ENCODE results near the gene SLC25A13.

SLC25A13 gene

GRCh38 chr7:96287559-96287958, 34.3 kb downstream of the SLC25A13 start:
- no peak overlapping the region; the same call in 1 of the 2 replicates for H3K27ac ChIP-seq
- TF ChIP-seq ZFX (IDR thresholded peaks at IDR 0.05) (no peak), CTCF (conservative IDR thresholded peaks at IDR 0.05) (no peak)

- H3K27ac ChIP-seq, result no peak overlapping the region; the same call in 1 of the 2 replicates
- TF ChIP-seq CTCF (conservative IDR thresholded peaks at IDR 0.05), result no peak
- TF ChIP-seq ZFX (IDR thresholded peaks at IDR 0.05), result no peak
Measured at GRCh38 chr7:96287132-96287531, 34.8 kb downstream of the SLC25A13 start.

- TF ChIP-seq ZFX (IDR thresholded peaks at IDR 0.05) (no peak), CTCF (conservative IDR thresholded peaks at IDR 0.05) (no peak)
- no peak overlapping the region for H3K27ac ChIP-seq
Measured at GRCh38 chr7:96285579-96285978, 36.3 kb downstream of the SLC25A13 start.

GRCh38 chr7:96284835-96285234, 37.1 kb downstream of the SLC25A13 start:
- TF ChIP-seq ZFX (IDR thresholded peaks at IDR 0.05) (no peak), CTCF (conservative IDR thresholded peaks at IDR 0.05) (no peak)
- no peak overlapping the region for H3K27ac ChIP-seq

DNA sequence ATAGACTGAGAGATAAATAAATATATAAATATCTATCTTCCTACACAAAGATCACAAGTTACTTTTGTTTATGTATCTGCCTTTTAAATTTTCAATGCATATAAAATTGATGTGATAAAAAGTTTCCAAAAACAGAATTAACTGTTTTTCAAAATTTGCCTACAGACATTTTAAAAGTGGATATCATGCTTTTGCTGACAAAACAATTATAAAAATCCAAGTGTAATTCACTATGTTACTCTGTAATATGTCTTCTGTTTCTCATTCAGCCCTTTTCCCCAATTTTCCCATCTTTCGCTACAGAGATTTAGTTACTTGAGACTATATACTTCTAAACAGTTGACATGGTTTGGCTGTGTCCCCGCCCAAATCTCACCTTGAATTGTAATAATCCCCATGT, 37.7 kb downstream of the SLC25A13 start:
- no peak for TF ChIP-seq CTCF (conservative IDR thresholded peaks at IDR 0.05)
- no peak for TF ChIP-seq ZFX (IDR thresholded peaks at IDR 0.05)
- H3K27ac ChIP-seq, result no peak overlapping the region

DNA sequence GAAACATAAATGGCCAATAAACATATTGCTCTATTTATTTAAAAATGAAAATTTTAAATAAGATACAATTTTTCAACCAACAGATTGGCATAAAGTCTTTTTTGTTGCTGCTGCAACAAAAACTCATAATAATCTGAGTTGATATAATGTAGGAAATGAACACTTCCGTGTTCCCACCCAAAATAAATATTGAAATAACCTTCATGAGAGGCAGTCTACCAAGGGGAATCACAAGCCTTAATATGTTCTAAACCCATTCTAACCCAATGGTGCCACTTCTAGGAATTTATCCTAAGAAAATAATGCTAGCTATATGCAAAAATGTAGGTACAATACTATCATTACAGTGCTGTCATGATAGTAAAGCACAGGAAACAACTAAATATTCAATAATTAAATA, 39.1 kb downstream of the SLC25A13 start:
- no peak overlapping the region for H3K27ac ChIP-seq
- TF ChIP-seq CTCF (conservative IDR thresholded peaks at IDR 0.05), result no peak

- H3K27ac ChIP-seq, result no peak overlapping the region
- TF ChIP-seq CTCF (conservative IDR thresholded peaks at IDR 0.05) (no peak), ZFX (IDR thresholded peaks at IDR 0.05) (no peak)
Measured at GRCh38 chr7:96277921-96278320, 44.0 kb downstream of the SLC25A13 start.
